ENCODE results near the gene ZNF324.

GRCh38 chr19:58434217-58434616, 32.7 kb upstream of the ZNF324 start:
- TF ChIP-seq RAD21 (IDR thresholded peaks at IDR 0.05; ENCODE audit: low read depth) (no peak), YY1 (IDR thresholded peaks at IDR 0.05; ENCODE audit: low read depth) (no peak), EP300 (IDR thresholded peaks at IDR 0.05; ENCODE audit: borderline replicate concordance) (no peak), CREB1 (IDR thresholded peaks at IDR 0.05; ENCODE audit: low read depth) (no peak), CEBPB (IDR thresholded peaks at IDR 0.05) (no peak), EGR1 (IDR thresholded peaks at IDR 0.05) (no peak)

Data from Ishikawa (cell line).